ENCODE data around the gene MARK1. TPM values are rescaled to one million over a fixed set of nuclear protein-coding genes. Genes with fewer than 3 reads are reported as not detected.

Gene MARK1
- total RNA-seq, 1 experiment from 2014 or later: 13.9 TPM

DNA sequence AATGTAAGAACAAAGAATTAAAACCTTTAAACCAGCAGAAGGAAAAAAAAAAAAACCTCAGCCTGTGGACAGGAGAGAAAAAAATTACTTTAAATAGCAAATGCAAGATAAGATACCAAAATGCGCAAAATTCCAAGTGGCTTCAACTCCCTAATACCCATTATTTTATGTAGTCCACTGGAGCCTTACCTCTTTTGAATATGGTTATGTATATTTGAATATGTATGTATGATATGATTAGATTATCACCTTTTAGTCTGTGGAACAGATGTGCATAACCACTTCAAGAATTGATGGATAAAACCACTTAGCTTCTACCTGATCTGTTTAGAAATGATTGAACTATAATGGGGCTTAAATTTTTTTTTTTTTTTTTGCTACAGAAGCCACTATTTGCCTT, 109.8 kb downstream of the MARK1 start (continued):
- TF ChIP-seq, protein P1, sequence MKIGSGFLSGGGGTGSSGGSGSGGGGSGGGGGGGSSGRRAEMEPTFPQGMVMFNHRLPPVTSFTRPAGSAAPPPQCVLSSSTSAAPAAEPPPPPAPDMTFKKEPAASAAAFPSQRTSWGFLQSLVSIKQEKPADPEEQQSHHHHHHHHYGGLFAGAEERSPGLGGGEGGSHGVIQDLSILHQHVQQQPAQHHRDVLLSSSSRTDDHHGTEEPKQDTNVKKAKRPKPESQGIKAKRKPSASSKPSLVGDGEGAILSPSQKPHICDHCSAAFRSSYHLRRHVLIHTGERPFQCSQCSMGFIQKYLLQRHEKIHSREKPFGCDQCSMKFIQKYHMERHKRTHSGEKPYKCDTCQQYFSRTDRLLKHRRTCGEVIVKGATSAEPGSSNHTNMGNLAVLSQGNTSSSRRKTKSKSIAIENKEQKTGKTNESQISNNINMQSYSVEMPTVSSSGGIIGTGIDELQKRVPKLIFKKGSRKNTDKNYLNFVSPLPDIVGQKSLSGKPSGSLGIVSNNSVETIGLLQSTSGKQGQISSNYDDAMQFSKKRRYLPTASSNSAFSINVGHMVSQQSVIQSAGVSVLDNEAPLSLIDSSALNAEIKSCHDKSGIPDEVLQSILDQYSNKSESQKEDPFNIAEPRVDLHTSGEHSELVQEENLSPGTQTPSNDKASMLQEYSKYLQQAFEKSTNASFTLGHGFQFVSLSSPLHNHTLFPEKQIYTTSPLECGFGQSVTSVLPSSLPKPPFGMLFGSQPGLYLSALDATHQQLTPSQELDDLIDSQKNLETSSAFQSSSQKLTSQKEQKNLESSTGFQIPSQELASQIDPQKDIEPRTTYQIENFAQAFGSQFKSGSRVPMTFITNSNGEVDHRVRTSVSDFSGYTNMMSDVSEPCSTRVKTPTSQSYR (CRISPR knock-in tag; IDR thresholded peaks at IDR 0.05): no peak
- TF ChIP-seq, protein P2, sequence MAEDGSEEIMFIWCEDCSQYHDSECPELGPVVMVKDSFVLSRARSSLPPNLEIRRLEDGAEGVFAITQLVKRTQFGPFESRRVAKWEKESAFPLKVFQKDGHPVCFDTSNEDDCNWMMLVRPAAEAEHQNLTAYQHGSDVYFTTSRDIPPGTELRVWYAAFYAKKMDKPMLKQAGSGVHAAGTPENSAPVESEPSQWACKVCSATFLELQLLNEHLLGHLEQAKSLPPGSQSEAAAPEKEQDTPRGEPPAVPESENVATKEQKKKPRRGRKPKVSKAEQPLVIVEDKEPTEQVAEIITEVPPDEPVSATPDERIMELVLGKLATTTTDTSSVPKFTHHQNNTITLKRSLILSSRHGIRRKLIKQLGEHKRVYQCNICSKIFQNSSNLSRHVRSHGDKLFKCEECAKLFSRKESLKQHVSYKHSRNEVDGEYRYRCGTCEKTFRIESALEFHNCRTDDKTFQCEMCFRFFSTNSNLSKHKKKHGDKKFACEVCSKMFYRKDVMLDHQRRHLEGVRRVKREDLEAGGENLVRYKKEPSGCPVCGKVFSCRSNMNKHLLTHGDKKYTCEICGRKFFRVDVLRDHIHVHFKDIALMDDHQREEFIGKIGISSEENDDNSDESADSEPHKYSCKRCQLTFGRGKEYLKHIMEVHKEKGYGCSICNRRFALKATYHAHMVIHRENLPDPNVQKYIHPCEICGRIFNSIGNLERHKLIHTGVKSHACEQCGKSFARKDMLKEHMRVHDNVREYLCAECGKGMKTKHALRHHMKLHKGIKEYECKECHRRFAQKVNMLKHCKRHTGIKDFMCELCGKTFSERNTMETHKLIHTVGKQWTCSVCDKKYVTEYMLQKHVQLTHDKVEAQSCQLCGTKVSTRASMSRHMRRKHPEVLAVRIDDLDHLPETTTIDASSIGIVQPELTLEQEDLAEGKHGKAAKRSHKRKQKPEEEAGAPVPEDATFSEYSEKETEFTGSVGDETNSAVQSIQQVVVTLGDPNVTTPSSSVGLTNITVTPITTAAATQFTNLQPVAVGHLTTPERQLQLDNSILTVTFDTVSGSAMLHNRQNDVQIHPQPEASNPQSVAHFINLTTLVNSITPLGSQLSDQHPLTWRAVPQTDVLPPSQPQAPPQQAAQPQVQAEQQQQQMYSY (CRISPR knock-in tag; IDR thresholded peaks at IDR 0.05): no peak
- TF ChIP-seq ZNF317 (CRISPR knock-in tag; IDR thresholded peaks at IDR 0.05; ENCODE audit: borderline replicate concordance, low read depth): no peak

DNA sequence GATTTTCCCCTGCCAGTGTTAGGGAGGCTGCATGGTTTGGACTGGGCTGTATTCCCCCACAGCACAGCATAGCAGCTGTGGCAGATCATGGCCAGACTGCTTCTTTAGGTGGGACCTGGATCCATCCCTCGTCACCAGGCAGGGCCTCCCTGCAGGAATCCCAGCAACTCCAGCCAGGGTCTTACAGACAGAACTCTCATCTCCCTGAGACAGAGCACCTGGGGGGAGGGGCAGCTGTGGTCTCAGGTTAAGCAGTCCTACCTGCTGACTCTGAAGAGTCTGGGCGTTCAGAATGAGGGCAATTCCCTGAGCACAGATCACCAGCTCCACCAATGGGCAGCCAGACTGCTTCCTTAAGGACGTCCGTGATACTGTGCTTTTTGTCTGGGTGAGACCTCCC, 114.3 kb downstream of the MARK1 start:
- ChIA-PET POLR2A (no interaction called here), CTCF (no interaction called here)
- Mint-ChIP-seq H3K9me3 (peaks cover 42% of the 10 kb centered on the region), H3K27me3 (ENCODE audit: low read depth) (no peaks in the 10 kb centered on the region), H3K4me1 (peaks cover 2% of the 10 kb centered on the region; the same call in 1 of the 2 replicates), H3K4me3 (no peak overlapping the region), H3K27ac (no peak overlapping the region), H3K36me3 (peaks cover 50% of the 10 kb centered on the region)
- DNase-seq (ENCODE audit: low spot score) (peak; percentile 26), ATAC-seq (peak; percentile 72)
- TF ChIP-seq SMAD4 (CRISPR knock-in tag; IDR thresholded peaks at IDR 0.05) (no peak), HMGA2 (CRISPR knock-in tag; IDR thresholded peaks at IDR 0.05) (no peak), NR1H2 (CRISPR knock-in tag; IDR thresholded peaks at IDR 0.05) (no peak), GABPB1 (CRISPR knock-in tag; IDR thresholded peaks at IDR 0.05) (no peak), NFYB (CRISPR knock-in tag; conservative IDR thresholded peaks at IDR 0.05; ENCODE audit: low read depth) (no peak), JUN (CRISPR knock-in tag; IDR thresholded peaks at IDR 0.05) (no peak), MYBL2 (CRISPR knock-in tag; IDR thresholded peaks at IDR 0.05) (no peak), EMX1 (CRISPR knock-in tag; IDR thresholded peaks at IDR 0.05) (no peak)

DNA sequence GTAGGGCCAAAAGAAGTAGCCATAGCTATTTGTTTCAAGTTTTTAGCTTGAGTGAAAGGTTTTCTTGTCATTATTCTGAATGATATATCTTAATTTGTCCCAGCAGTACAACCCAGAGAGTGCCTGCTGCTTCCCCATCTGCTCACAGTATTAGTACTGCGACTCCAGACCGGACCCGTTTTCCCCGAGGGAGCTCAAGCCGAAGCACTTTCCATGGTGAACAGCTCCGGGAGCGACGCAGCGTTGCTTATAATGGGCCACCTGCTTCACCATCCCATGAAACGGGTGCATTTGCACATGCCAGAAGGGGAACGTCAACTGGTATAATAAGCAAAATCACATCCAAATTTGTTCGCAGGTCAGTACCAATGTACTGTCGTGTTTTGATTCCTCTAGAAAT, 125.1 kb downstream of the MARK1 start:
- no peak for ATAC-seq
- no peak for DNase-seq (ENCODE audit: low spot score)
- Mint-ChIP-seq H3K27ac (no peak overlapping the region), H3K4me3 (no peak overlapping the region), H3K27me3 (ENCODE audit: low read depth) (no peaks in the 10 kb centered on the region), H3K4me1 (peaks cover 2% of the 10 kb centered on the region), H3K9me3 (no peaks in the 10 kb centered on the region), H3K36me3 (peaks cover 4% of the 10 kb centered on the region; the same call in 1 of the 2 replicates)
- CTCF ChIA-PET: interaction anchor here (1.0 kb wide), 1 partner anchor 372 kb away, joined by 6 read pairs; no protein-coding TSS in a partner anchor
- POLR2A ChIA-PET: no interaction called here
- TF ChIP-seq ZNF138 (CRISPR knock-in tag; conservative IDR thresholded peaks at IDR 0.05) (no peak), HMGA2 (CRISPR knock-in tag; IDR thresholded peaks at IDR 0.05) (no peak), FOXP4 (CRISPR knock-in tag; IDR thresholded peaks at IDR 0.05) (no peak), CTCF (IDR thresholded peaks at IDR 0.05) (no peak), ZNF423 (CRISPR knock-in tag; IDR thresholded peaks at IDR 0.05) (no peak), NR2C2 (CRISPR knock-in tag; IDR thresholded peaks at IDR 0.05) (no peak), ZNF425 (CRISPR knock-in tag; conservative IDR thresholded peaks at IDR 0.05) (no peak), PREB (CRISPR knock-in tag; IDR thresholded peaks at IDR 0.05; ENCODE audit: borderline replicate concordance) (no peak)
- TF ChIP-seq, protein P3, sequence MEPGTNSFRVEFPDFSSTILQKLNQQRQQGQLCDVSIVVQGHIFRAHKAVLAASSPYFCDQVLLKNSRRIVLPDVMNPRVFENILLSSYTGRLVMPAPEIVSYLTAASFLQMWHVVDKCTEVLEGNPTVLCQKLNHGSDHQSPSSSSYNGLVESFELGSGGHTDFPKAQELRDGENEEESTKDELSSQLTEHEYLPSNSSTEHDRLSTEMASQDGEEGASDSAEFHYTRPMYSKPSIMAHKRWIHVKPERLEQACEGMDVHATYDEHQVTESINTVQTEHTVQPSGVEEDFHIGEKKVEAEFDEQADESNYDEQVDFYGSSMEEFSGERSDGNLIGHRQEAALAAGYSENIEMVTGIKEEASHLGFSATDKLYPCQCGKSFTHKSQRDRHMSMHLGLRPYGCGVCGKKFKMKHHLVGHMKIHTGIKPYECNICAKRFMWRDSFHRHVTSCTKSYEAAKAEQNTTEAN (CRISPR knock-in tag; IDR thresholded peaks at IDR 0.05): no peak

Data from WTC11 (cell line).